HEK293 (cell line): ENCODE measurements around the gene TJP3.

Experiments used
- BCL11B ChIP-seq: fragments of 450-650 bp; formaldehyde crosslinking; IDR thresholded peaks from 2 replicates; pipeline ENCODE4 v1.5.1; 2016; ENCODE audit warnings: low read depth, missing biosample characterization, missing genetic modification characterization
- KLF16 ChIP-seq: fragments of 450-650 bp; formaldehyde crosslinking; IDR thresholded peaks from 2 replicates; pipeline ENCODE4 v1.5.1; 2017; ENCODE audit warnings: missing biosample characterization, missing genetic modification characterization
- KLF8 ChIP-seq: fragments of 450-650 bp; formaldehyde crosslinking; IDR thresholded peaks from 2 replicates; pipeline ENCODE4 v1.5.1; 2016; ENCODE audit warnings: missing biosample characterization, missing genetic modification characterization
- REPIN1 ChIP-seq: fragments of 450-650 bp; formaldehyde crosslinking; IDR thresholded peaks from 2 replicates; pipeline ENCODE4 v1.5.1; 2017; ENCODE audit warnings: missing biosample characterization, missing genetic modification characterization, low read depth
- SCRT2 ChIP-seq: fragments of 450-650 bp; formaldehyde crosslinking; IDR thresholded peaks from 2 replicates; pipeline ENCODE4 v1.5.1; 2016; ENCODE audit warnings: missing biosample characterization, missing genetic modification characterization
- ZBTB7A ChIP-seq: fragments of 450-650 bp; formaldehyde crosslinking; IDR thresholded peaks from 2 replicates; pipeline ENCODE4 v1.5.1; 2016; ENCODE audit warnings: low read depth, missing biosample characterization, missing genetic modification characterization
- ZFP41 ChIP-seq: fragments of 450-650 bp; formaldehyde crosslinking; IDR thresholded peaks from 2 replicates; pipeline ENCODE4 v1.5.1; 2016; ENCODE audit warnings: missing biosample characterization, missing genetic modification characterization, borderline replicate concordance
- ZNF266 ChIP-seq: fragments of 450-650 bp; formaldehyde crosslinking; IDR thresholded peaks from 2 replicates; pipeline ENCODE4 v1.5.1; 2016; ENCODE audit warnings: missing biosample characterization, missing genetic modification characterization, low read depth
- ZNF521 ChIP-seq: fragments of 450-650 bp; formaldehyde crosslinking; IDR thresholded peaks from 2 replicates; pipeline ENCODE4 v1.5.1; 2017; ENCODE audit warnings: missing biosample characterization, mild to moderate bottlenecking, missing genetic modification characterization
- ZNF549 ChIP-seq: fragments of 450-650 bp; IDR thresholded peaks from 2 replicates; pipeline ENCODE4 v1.5.1; 2018; ENCODE audit warnings: missing biosample characterization, missing genetic modification characterization, mild to moderate bottlenecking, inconsistent platforms, moderate library complexity
- ZNF645 ChIP-seq: fragments of 450-650 bp; formaldehyde crosslinking; IDR thresholded peaks from 2 replicates; pipeline ENCODE4; 2016; ENCODE audit warnings: missing biosample characterization, missing genetic modification characterization
- ZNF777 ChIP-seq: fragments of 450-650 bp; formaldehyde crosslinking; IDR thresholded peaks from 2 replicates; pipeline ENCODE4 v1.5.1; 2017; ENCODE audit warnings: missing biosample characterization, missing genetic modification characterization, borderline replicate concordance
- TF ChIP-seq, protein P1 (sequence below): fragments of 450-650 bp; formaldehyde crosslinking; IDR thresholded peaks from 2 replicates; pipeline ENCODE4 v1.5.1; 2016; ENCODE audit warnings: missing biosample characterization, missing genetic modification characterization
- TF ChIP-seq, protein P2 (sequence below): fragments of 450-650 bp; formaldehyde crosslinking; IDR thresholded peaks from 2 replicates; pipeline ENCODE4 v1.5.1; 2016; ENCODE audit warnings: missing biosample characterization, missing genetic modification characterization

GRCh38 chr19:3690551-3691371 lies 17.4 kb upstream of the TJP3 start:
- TF ChIP-seq, protein P1, sequence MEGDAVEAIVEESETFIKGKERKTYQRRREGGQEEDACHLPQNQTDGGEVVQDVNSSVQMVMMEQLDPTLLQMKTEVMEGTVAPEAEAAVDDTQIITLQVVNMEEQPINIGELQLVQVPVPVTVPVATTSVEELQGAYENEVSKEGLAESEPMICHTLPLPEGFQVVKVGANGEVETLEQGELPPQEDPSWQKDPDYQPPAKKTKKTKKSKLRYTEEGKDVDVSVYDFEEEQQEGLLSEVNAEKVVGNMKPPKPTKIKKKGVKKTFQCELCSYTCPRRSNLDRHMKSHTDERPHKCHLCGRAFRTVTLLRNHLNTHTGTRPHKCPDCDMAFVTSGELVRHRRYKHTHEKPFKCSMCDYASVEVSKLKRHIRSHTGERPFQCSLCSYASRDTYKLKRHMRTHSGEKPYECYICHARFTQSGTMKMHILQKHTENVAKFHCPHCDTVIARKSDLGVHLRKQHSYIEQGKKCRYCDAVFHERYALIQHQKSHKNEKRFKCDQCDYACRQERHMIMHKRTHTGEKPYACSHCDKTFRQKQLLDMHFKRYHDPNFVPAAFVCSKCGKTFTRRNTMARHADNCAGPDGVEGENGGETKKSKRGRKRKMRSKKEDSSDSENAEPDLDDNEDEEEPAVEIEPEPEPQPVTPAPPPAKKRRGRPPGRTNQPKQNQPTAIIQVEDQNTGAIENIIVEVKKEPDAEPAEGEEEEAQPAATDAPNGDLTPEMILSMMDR: no peak
- no peak for TF ChIP-seq ZBTB7A (tag by site-specific recombination)
- TF ChIP-seq REPIN1 (tag by site-specific recombination): no peak
- TF ChIP-seq ZNF777 (tag by site-specific recombination): no peak
- TF ChIP-seq KLF16 (tag by site-specific recombination): no peak
- no peak for TF ChIP-seq ZFP41 (tag by site-specific recombination)
- TF ChIP-seq ZNF521 (tag by site-specific recombination): no peak
- no peak for TF ChIP-seq ZNF549
- no peak for TF ChIP-seq ZNF645 (tag by site-specific recombination)
- no peak for TF ChIP-seq KLF8 (tag by site-specific recombination)
- TF ChIP-seq, protein P2, sequence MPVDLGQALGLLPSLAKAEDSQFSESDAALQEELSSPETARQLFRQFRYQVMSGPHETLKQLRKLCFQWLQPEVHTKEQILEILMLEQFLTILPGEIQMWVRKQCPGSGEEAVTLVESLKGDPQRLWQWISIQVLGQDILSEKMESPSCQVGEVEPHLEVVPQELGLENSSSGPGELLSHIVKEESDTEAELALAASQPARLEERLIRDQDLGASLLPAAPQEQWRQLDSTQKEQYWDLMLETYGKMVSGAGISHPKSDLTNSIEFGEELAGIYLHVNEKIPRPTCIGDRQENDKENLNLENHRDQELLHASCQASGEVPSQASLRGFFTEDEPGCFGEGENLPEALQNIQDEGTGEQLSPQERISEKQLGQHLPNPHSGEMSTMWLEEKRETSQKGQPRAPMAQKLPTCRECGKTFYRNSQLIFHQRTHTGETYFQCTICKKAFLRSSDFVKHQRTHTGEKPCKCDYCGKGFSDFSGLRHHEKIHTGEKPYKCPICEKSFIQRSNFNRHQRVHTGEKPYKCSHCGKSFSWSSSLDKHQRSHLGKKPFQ (tag by site-specific recombination): no peak
- no peak for TF ChIP-seq BCL11B
- no peak for TF ChIP-seq ZNF266 (tag by site-specific recombination)
- no peak for TF ChIP-seq SCRT2 (tag by site-specific recombination)
